Forelimb muscle (tissue), 1 donor: ENCODE measurements around the gene LONRF2. TPM values are rescaled to one million over a fixed set of nuclear protein-coding genes. Genes with fewer than 3 reads are reported as not detected.

Experiments
- DNase-seq: peaks from one replicate; pipeline ENCODE4 v3.0.0-alpha.2; 2013; ENCODE audit warnings: low read depth
- polyA plus RNA-seq: library from polyadenylated mRNA; unstranded; fragments of 120-200 nt; gene quantifications from one replicate; pipeline ENCODE4 v1.2.1, GENCODE V29; 2013; ENCODE audit not compliant: insufficient read length

LONRF2 gene
- polyA plus RNA-seq, 1 donor: 1.5 TPM

GRCh38 chr2:100301881-100302584 is 20.3 kb downstream of the LONRF2 start:
- DNase-seq: no peak

DNA sequence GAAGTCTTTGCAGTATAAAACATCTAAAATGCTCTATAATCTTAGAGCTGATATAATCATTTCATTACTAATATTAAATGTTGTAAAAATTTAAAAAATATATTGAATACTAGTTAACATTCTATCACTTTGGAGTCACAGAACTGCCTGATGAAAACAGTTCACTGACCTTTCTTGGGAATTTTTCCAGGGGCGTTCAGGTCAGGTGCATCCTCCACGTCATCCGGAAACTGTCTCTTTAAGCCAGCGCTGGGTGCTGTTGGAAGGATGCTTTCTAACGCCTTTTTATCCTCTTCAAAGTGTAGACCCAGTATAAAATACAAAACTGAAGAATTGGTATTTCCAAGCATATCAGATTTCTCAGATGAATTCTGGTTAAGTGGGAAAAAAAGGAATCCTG is 22.8 kb downstream of the LONRF2 start:
- DNase-seq: no peak

DNA sequence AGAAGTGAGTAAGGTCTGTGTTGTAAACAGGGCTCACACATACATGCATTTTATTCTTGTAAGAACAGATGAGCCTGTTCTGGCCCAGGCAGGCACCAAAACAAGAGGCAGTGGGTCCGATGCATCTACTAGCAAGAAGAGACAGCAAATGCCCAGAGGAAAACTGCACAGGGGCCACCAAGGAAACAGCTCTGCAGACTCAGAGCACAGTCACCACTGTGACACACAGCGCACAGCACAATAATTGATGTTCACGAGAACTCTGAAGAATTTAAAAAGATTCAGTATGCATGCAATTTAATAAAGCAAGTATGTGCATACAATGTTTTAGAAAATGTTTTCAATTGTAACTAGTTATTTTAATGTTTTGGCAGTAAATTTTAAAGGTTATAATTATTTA is 24.8 kb downstream of the LONRF2 start:
- no peak for DNase-seq

GRCh38 chr2:100294162-100294497 is 28.2 kb downstream of the LONRF2 start:
- no peak for DNase-seq

DNA sequence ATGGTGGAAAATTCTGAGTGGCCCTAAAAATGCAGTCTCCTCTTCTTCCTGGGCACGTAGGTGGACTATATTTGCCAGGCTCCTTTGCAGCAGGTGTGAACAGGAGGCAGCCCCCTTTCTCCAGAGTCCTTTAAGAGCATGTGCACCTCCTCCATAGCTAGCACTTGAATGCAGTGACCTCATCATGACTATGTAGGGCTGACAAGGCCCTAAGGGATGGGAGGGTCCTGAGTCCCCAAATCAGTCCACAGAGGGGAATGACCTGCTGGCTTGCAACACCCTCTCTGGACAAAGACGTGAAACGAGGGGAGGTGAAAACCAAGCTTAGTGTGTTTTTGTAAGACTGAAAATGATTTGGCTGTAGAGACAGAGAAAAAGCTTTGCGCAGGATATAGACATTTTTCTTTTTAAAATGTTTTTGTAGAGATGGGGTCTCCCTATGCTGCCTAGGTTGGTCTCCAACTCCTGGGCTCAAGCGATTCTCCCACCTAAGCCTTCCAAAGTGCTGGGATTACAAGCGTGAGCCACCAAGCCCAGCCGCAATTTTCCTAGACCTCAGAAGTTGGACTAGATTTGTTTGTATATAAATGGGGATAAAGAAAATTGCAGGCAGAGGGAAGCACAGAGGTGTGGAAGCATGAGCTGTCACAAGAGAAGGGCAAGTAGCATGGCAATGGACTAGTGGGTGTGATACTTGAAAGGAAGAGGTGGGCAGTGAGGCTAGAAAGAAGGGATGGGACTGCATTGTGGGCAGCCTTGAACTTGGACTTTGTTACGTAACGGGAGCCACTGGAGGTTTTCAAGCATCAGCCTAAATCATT is 28.8 kb downstream of the LONRF2 start:
- DNase-seq: no peak

GRCh38 chr2:100292022-100292580 is 30.2 kb downstream of the LONRF2 start:
- no peak for DNase-seq

DNA sequence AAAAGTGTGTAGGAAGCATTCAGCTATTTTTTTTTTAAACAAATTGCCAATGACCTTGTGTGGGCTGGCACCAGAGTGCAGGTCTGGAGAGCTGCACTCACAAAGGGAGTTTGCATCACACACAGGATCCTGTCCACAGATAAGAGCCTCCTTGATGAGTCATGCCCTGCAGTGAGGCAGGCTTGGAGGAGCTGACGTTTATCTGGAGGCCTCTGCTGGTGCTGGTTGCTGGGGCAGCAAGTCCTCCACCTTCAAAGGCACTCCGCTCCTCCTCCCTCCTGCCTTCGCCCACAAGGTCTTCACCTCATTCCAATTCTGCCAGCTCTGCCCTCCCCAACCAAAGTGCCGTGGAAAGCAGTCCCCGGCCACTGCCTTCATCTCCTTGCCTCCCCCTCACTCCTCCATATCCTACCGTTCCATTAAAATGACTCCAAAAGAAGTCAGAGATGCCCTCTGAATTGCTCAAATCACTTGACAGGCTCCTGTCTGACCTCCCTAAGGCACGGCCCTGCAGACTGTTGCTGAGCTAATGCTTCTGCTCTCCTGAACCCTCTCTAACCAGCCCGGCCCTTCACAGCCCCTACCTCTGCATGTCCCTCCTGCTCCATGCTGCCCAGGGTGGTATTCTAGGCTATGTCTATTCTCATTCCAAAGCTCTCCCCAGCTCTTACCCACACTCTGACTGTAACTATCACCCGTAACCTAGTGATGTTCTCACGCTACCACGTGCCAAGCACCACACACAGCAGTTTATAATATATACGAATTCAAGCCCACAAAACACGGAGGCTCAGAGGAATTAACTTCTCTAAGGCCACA is 30.9 kb downstream of the LONRF2 start:
- no peak for DNase-seq

GRCh38 chr2:100290718-100291151 is 31.6 kb downstream of the LONRF2 start:
- no peak for DNase-seq

GRCh38 chr2:100289020-100289419 is 33.3 kb downstream of the LONRF2 start:
- no peak for DNase-seq

GRCh38 chr2:100286318-100286717 is 36.0 kb downstream of the LONRF2 start:
- DNase-seq: no peak

DNA sequence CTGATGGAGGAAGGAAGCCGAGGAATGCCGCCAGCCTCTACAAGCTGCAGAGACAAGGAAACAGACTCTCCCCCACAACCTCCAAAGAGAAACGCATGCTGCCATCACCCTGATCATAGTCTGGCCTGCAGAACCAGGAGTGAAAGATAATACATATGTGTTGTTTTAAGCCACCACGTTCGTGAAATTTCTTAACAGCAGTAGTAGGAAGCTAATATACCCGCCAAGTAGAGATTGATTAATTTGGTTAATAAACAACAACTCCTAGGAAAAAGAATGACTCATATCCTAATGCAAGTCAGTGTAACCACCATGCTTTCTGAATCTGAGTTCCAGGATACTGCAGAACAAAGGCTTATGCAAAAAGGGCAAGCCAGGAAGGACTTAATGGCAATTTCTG is 36.6 kb downstream of the LONRF2 start:
- DNase-seq: no peak

- DNase-seq: no peak
These were observed 37.3 kb downstream of the LONRF2 start for GRCh38 chr2:100285011-100285410.

DNA sequence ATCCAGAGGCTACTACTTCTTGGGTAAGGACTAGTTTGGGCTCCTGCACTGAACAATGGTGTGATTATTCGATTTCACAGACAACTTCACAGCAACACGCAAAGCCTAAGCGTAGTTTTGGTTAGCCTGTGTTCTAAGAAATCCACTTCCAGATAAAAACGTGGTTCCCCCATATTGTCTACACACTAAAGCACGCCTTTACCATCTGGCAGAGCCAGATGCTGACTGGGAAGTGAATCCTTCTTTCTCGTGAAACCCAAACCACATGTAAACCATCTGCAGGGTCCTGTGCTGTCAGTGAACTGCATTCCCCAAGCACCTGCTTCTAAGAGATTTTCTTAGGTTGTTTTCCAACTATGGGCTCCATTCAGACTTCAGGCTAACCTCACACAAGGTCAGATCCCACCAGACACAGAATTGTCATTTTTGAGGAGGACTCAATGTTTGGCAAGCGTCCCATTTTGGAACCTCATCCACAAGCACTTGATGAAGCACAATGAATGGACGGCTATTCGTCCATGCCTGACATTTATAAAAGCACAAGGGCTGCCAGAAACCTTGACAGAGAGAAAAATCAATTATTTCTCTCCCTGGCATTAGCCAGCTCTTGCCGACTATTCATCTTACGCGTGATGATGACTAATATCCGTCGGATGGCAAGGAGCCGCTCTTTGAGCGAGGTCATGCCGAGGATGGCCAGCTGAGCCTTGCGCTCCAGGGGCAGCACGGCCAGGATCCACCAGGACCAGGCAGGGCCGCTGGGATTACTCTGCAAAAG is 38.4 kb downstream of the LONRF2 start:
- no peak for DNase-seq

- no peak for DNase-seq
These were observed 40.5 kb downstream of the LONRF2 start for GRCh38 chr2:100281521-100282438.

DNA sequence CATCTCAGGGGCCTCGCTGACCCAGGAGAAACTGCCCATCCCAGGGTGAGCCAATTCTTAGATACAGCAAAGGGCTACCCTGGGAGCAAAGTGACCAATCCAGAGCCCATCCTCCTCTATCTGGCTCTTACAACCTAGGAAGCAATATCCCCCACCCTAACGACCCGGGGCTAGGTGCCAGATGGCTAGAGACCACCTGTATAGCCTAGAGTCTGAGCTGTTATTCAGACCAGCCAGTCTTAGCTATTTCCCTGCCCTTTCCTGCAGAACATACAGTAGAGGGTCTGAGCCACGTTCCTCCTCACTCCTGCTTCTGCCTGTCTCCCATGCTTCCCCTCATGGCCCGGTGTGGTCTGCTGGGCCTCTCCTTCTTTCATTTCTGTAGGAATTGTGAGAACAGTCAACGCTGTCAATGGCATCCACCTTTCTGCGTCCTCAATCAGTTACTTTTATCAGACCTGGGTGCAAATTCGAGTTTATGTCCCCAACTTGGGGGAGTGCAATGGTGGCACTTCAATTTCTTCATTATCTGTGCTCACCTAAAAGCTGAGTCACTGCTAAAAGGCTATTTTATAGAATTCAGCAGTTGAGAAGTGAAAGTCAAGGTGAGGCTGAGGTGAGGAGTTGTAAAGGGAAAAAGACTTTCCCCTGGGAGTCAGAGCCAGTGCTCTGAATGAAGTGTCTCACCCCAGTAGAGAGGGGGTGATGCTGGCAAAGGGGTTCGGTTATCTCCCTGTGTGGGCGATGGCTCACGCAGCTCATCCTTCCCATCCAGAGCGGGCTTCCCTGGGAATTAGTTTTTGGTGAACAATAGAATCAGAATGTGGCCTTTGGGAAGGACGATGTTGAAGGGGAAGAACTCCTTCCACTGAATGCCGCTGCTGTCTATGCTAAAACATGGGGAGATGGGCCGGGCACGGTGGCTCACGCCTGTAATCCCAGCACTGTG is 42.4 kb downstream of the LONRF2 start:
- no peak for DNase-seq

DNA sequence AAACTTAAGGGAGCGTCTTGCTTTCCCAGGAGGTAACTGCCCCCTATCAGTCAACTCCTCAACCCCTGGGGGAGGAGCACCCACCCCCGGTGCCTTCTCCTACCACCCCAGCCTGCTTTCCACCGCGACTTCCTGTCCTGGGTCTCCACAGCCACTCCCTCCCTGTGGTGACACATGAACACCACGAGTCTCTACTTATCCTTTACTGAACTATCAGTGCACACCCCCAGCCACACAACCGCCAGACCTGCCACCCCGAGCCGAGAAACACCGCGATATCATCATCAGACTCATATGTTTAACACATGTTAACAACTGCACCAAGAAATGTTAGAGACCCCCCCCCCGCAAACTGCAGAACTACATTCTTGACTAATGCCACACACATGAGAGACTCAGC is 43.3 kb downstream of the LONRF2 start:
- no peak for DNase-seq

GRCh38 chr2:100278501-100278900 is 43.8 kb downstream of the LONRF2 start:
- DNase-seq: no peak

GRCh38 chr2:100277540-100278207 is 44.6 kb downstream of the LONRF2 start:
- DNase-seq: no peak
